C4-2B (cell line): ENCODE measurements around the gene PDE4D.

Experiments
- H3K27ac ChIP-seq: fragments of 450-650 bp; 2 replicates; pipeline ENCODE4 v1.5.1; 2017
- CTCF ChIP-seq: fragments of 450-650 bp; conservative IDR thresholded peaks from 2 replicates; pipeline ENCODE4 v1.5.1; 2017; ENCODE audit warnings: mild to moderate bottlenecking
- ZFX ChIP-seq: fragments of 450-650 bp; IDR thresholded peaks from 2 replicates; pipeline ENCODE4 v1.6.1; 2017

Gene PDE4D

DNA sequence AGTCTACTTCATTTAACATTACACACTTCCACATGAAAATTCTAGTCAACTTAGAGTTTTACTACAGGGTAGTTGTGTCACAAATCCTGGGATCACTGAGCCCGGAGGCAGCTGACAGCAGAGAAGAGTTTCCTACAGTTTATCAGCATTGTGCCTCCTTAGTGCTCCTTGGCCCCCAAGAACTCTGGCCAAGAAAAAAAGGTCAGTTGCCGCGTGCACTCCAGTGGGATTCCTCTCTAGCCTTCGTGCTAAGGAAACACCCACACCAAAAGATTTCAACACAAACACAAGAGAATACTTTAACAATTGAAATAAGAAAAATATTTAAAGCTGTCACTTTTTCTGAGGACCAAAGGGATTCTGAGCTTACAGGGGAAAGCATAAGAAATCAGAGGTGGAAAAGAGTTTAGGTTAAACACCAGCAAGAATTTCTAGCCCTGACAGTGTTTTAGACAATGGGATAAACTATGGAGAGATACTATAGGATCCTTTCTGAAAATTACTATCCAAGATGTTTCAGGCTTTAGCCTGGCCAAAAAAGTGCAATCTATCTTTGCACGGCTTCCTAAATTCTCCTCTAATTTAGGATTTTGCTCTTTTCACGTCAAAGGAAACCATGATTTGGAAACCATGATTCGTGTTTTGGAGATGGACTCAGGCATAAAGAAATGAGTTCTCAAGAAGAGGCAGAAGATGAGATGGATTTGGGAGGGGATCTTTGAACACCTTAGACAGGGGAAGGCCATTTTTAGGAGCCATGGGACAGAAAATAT, 703.9 kb downstream of the PDE4D start:
- H3K27ac ChIP-seq, result no peak overlapping the region
- TF ChIP-seq ZFX (no peak), CTCF (no peak)

DNA sequence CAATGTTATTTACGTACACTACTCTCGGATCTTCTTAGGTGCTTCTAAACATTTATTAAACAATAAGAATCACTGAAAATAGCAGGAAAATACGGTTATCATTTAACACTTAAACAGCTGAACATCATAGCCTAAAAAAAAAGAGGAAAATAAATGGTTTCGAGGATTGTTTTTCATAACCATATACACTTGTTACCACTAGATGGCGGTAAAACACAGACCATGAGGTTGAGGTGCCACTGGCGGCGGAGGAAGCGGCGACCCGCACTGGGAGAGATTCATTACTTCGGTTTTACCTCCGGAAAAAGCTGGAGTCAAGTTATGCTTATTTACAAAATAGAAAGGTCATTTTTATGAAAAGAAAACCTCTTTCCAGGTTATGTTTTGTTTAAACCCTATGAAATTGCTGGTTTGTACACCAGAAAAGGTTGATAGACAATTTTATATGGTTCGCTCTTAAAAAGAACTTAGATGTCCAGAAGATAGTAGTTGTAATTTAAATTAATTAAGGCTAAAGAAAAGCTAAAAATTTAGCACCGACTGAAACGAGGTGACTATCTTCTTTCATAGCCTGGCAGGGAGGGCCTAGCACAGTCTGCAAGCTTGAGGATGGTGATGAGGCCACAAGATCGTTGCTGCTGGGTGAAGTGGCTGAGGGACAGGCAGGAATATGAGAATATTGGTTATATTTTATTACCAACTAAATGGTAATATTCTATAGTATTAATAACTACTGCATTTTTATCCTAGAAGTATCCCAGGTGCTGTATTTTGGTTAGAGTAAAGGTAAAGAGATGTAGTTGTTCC, 704.9 kb downstream of the PDE4D start:
- H3K27ac ChIP-seq, result no peak overlapping the region

GRCh38 chr5:59187857-59188256, 705.7 kb downstream of the PDE4D start:
- TF ChIP-seq CTCF (no peak), ZFX (no peak)
- H3K27ac ChIP-seq, result no peak overlapping the region

More for the DNA sequence above, 704.9 kb downstream of the PDE4D start:
- no peak for TF ChIP-seq ZFX
- peak; percentile 84 for TF ChIP-seq CTCF

- TF ChIP-seq CTCF (no peak), ZFX (no peak)
Measured at GRCh38 chr5:59186623-59187022, 706.9 kb downstream of the PDE4D start.

GRCh38 chr5:59185757-59186385, 707.7 kb downstream of the PDE4D start:
- no peak for TF ChIP-seq ZFX
- TF ChIP-seq CTCF, result peak; percentile 14; the same call in 1 of the 2 replicates
- no peak overlapping the region for H3K27ac ChIP-seq

More at GRCh38 chr5:59186623-59187022, 706.9 kb downstream of the PDE4D start:
- no peak overlapping the region for H3K27ac ChIP-seq

DNA sequence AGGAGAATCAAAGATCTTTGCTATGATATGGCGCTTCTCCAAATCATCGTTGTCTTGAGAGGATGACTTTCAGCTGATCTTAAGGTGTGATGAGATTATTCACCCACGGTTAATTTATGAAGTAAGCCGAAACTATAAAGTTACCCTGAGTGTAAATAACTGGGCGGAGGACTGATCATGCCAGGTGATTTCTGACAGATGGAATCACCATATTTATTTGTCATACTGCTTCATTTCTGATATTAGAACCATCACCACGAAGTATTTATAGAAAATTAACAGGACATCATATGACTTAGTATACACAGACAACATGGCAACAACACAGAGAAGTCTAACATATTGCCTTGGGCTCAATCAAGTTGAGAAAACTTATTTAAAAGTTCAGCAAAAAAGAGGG, 708.8 kb downstream of the PDE4D start:
- H3K27ac ChIP-seq, result no peak overlapping the region
- TF ChIP-seq ZFX (no peak), CTCF (no peak)

- H3K27ac ChIP-seq, result no peak overlapping the region
- no peak for TF ChIP-seq ZFX
- no peak for TF ChIP-seq CTCF
Measured at GRCh38 chr5:59182760-59183159, 710.8 kb downstream of the PDE4D start.
